ENCODE measurements around the gene PARVA. TPM values are rescaled to one million over a fixed set of nuclear protein-coding genes. Genes with fewer than 3 reads are reported as not detected.

PARVA gene
- total and polyA plus RNA-seq, 4 donors, result 30.4 to 159 (median 93.9) TPM

GRCh38 chr11:12540075-12540680 is 162.8 kb downstream of the PARVA start:
- H3K27me3 ChIP-seq (ENCODE audit: control insufficient read depth in 1 of 2, insufficient read depth in 2 of 2, low read length in 1 of 2), result no peaks in the 10 kb centered on the region
- H3K27ac ChIP-seq (ENCODE audit: low read depth in 1 of 2, low read length in 2 of 2), result no peak overlapping the region
- no peaks in the 10 kb centered on the region for H3K9me3 ChIP-seq (ENCODE audit: control insufficient read depth, low read length)
- H3K36me3 ChIP-seq (ENCODE audit: control insufficient read depth in 1 of 2, insufficient read depth in 2 of 2, low read length in 1 of 2), result no peaks in the 10 kb centered on the region
- DNase-seq (no peak), ATAC-seq (ENCODE audit: low FRiP score) (no peak)
- H3K4me3 ChIP-seq (ENCODE audit: low read length in 2 of 2), result no peak overlapping the region
- intact Hi-C loops (cut with DNase I), result no loop called here
- H3K4me1 ChIP-seq (ENCODE audit: control insufficient read depth in 1 of 2, insufficient read depth in 2 of 2, low read length in 2 of 2), result peaks cover 0 to 4% of the 10 kb centered on the region in 2 donors
- WGBS, 2 donors, result 81 to 91% methylated on average over 5 of the region's 5 CpGs

GRCh38 chr11:12540913-12541582 is 163.7 kb downstream of the PARVA start:
- Histone ChIP-seq H3K27me3 (ENCODE audit: control insufficient read depth in 1 of 2, insufficient read depth in 2 of 2, low read length in 1 of 2) (no peaks in the 10 kb centered on the region), H3K9me3 (ENCODE audit: control insufficient read depth, low read length) (no peaks in the 10 kb centered on the region), H3K27ac (ENCODE audit: low read depth in 1 of 2, low read length in 2 of 2) (peak overlapping the region in 1 of 2 donors; percentile 37), H3K36me3 (ENCODE audit: control insufficient read depth in 1 of 2, insufficient read depth in 2 of 2, low read length in 1 of 2) (no peaks in the 10 kb centered on the region), H3K4me3 (ENCODE audit: low read length in 2 of 2) (no peak overlapping the region), H3K4me1 (ENCODE audit: control insufficient read depth in 1 of 2, insufficient read depth in 2 of 2, low read length in 2 of 2) (peaks cover 0 to 4% of the 10 kb centered on the region in 2 donors)
- peak; percentile 21 for ATAC-seq (ENCODE audit: low FRiP score)
- DNase-seq, result no peak
- WGBS, 2 donors, result 33 to 38% methylated on average over 6 of the region's 6 CpGs
- intact Hi-C loops (cut with DNase I), result no loop called here

DNA sequence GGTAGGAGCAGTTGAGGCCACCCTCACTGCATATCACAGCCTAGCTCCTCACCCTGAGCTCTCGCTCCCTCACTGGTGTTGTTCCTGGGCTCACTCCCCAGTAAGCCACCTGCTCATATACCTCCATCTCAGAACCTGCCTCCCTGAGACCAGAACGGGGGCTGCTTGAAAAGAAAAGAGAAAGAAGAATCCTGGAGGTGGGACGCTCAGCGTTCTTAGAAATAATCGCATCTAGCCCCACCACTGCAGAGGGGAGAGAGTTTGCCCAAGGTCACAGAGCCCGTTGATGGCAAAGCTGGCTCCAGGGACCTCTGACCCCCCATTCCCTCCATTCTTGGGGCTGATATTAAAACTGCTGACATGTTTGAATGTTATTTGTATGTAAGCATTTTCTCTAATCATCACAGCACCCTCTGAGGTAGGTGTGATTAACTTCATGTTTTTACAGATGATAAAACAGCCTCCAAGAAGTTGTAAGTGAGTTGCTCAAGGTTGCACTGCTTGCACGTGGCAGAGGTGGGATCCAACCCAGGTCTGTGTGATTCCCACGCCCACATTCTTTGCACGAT is 164.3 kb downstream of the PARVA start:
- Histone ChIP-seq H3K27me3 (ENCODE audit: control insufficient read depth in 1 of 2, insufficient read depth in 2 of 2, low read length in 1 of 2) (no peaks in the 10 kb centered on the region), H3K27ac (ENCODE audit: low read depth in 1 of 2, low read length in 2 of 2) (no peak overlapping the region), H3K9me3 (ENCODE audit: control insufficient read depth, low read length) (no peaks in the 10 kb centered on the region), H3K4me3 (ENCODE audit: low read length in 2 of 2) (no peak overlapping the region), H3K4me1 (ENCODE audit: control insufficient read depth in 1 of 2, insufficient read depth in 2 of 2, low read length in 2 of 2) (peaks cover 0 to 4% of the 10 kb centered on the region in 2 donors), H3K36me3 (ENCODE audit: control insufficient read depth in 1 of 2, insufficient read depth in 2 of 2, low read length in 1 of 2) (no peaks in the 10 kb centered on the region)
- ATAC-seq (ENCODE audit: low FRiP score) (no peak), DNase-seq (no peak)
- 91 to 92% methylated on average over 9 of the region's 9 CpGs for WGBS, 2 donors
- intact Hi-C loops (cut with DNase I), result no loop called here

DNA sequence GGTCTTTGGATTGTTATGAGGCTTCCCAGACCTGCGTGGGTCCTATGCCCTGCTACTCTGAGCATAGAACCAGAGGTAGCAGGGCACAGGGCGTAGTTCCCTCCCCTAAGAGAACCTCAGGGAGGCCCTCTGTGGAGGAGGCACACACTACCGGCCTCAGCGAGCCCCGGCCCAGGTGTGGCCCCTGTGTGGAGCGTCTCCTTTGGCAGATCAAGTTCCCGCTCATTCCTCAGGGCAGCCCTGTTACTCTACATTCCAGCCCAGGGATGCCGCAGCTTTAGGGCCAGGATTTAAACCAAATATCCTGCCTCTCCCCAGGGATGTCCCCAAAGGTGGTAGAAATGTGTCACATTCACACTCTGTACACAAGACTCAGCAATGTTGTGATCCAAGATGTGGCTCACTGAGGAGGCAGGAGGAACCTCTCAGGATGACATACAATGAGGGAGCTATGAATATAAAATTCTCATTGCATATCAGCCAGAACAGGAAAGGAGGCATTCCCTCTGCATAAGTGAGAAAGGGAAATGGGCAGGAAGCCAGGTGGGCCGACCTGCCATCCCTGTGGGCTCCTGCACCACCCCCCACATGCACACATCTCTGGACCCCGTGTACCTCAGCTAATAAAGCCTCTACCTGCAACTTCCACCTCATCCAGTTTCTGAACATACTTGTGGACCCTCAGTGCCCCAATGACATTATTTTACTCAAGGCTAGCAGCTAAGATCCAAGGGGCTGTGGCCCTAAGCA is 165.0 kb downstream of the PARVA start:
- Histone ChIP-seq H3K9me3 (ENCODE audit: control insufficient read depth, low read length) (no peaks in the 10 kb centered on the region), H3K36me3 (ENCODE audit: control insufficient read depth in 1 of 2, insufficient read depth in 2 of 2, low read length in 1 of 2) (no peaks in the 10 kb centered on the region), H3K27ac (ENCODE audit: low read depth in 1 of 2, low read length in 2 of 2) (no peak overlapping the region), H3K4me1 (ENCODE audit: control insufficient read depth in 1 of 2, insufficient read depth in 2 of 2, low read length in 2 of 2) (peaks cover 0 to 4% of the 10 kb centered on the region in 2 donors), H3K27me3 (ENCODE audit: control insufficient read depth in 1 of 2, insufficient read depth in 2 of 2, low read length in 1 of 2) (no peaks in the 10 kb centered on the region), H3K4me3 (ENCODE audit: low read length in 2 of 2) (no peak overlapping the region)
- DNase-seq (no peak), ATAC-seq (ENCODE audit: low FRiP score) (no peak)
- intact Hi-C loops (cut with DNase I), result no loop called here
- 73 to 76% methylated on average over 10 of the region's 10 CpGs for WGBS, 2 donors

GRCh38 chr11:12543596-12544415 is 166.4 kb downstream of the PARVA start:
- 82 to 86% methylated on average over 9 of the region's 9 CpGs for WGBS, 2 donors
- Histone ChIP-seq H3K27me3 (ENCODE audit: control insufficient read depth in 1 of 2, insufficient read depth in 2 of 2, low read length in 1 of 2) (no peaks in the 10 kb centered on the region), H3K27ac (ENCODE audit: low read depth in 1 of 2, low read length in 2 of 2) (no peak overlapping the region), H3K36me3 (ENCODE audit: control insufficient read depth in 1 of 2, insufficient read depth in 2 of 2, low read length in 1 of 2) (no peaks in the 10 kb centered on the region), H3K4me1 (ENCODE audit: control insufficient read depth in 1 of 2, insufficient read depth in 2 of 2, low read length in 2 of 2) (peaks cover 0 to 4% of the 10 kb centered on the region in 2 donors), H3K9me3 (ENCODE audit: control insufficient read depth, low read length) (no peaks in the 10 kb centered on the region), H3K4me3 (ENCODE audit: low read length in 2 of 2) (no peak overlapping the region)
- DNase-seq (no peak), ATAC-seq (ENCODE audit: low FRiP score) (no peak)
- intact Hi-C loops (cut with DNase I), result no loop called here

DNA sequence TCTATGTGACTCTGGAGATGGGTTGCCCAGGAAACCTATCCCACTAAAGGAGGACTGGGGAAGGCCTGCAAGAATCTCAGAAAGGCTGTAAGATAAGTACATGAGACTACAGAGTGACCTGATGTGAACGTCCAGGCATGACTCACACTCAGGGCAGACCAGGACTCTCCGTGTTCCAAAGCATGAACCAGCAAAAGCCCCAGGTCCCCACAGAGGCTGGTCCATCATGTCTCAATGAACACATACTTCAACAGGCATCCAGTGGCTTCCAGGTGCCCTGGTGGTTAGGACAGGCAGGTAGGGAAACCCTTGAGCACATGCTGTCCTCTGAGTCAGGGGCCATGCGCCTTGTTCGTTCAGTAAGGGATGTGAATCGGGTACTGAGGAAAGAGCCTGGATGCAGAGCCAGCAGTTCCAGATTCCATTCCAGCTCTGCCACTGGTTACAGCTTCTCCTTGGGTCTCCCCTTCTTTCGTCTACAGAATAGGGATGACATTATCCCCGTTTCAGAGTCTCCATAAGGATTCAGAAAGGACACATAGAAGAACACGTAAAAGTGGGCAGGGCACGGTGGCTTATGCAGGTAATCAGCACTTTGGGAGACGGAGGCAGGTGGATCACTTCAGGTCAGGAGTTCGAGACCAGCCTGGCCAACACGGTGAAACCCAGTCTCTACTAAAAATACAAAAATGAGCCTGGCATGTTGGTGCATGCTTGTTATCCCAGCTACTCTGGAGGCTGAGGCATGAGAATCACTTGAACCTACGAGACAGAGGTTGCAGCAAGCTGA is 167.8 kb downstream of the PARVA start:
- intact Hi-C loops (cut with DNase I), result no loop called here
- Histone ChIP-seq H3K27ac (ENCODE audit: low read depth in 1 of 2, low read length in 2 of 2) (no peak overlapping the region), H3K36me3 (ENCODE audit: control insufficient read depth in 1 of 2, insufficient read depth in 2 of 2, low read length in 1 of 2) (no peaks in the 10 kb centered on the region), H3K4me1 (ENCODE audit: control insufficient read depth in 1 of 2, insufficient read depth in 2 of 2, low read length in 2 of 2) (peaks cover 0 to 4% of the 10 kb centered on the region in 2 donors), H3K4me3 (ENCODE audit: low read length in 2 of 2) (no peak overlapping the region), H3K9me3 (ENCODE audit: control insufficient read depth, low read length) (no peaks in the 10 kb centered on the region), H3K27me3 (ENCODE audit: control insufficient read depth in 1 of 2, insufficient read depth in 2 of 2, low read length in 1 of 2) (no peaks in the 10 kb centered on the region)
- no peak for ATAC-seq (ENCODE audit: low FRiP score)
- no peak for DNase-seq
- WGBS, 2 donors, result 84 to 87% methylated on average over 13 of the region's 13 CpGs

DNA sequence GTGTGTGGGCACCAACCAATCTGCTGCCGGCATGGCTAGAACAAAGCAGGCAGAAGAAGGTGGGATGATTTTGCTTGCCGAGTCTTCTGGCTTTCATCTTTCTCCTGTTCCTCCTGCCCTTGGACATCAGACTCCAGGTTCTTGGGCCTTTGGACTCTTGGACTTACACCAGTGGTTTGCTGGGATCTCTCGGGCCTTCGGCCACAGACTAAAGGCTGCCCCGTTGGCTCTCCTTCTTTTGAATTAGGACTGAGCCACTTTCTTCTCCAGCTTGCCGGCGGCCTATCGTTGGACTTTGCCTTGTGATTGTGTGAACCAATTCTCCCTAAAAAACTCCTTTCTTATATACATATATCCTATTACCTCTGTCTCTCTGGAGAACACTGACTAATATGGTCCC is 168.8 kb downstream of the PARVA start:
- WGBS, 2 donors, result 96 to 97% methylated on average over 8 of the region's 8 CpGs
- Histone ChIP-seq H3K4me1 (ENCODE audit: control insufficient read depth in 1 of 2, insufficient read depth in 2 of 2, low read length in 2 of 2) (no peaks in the 10 kb centered on the region), H3K27ac (ENCODE audit: low read depth in 1 of 2, low read length in 2 of 2) (no peak overlapping the region), H3K4me3 (ENCODE audit: low read length in 2 of 2) (no peak overlapping the region), H3K27me3 (ENCODE audit: control insufficient read depth in 1 of 2, insufficient read depth in 2 of 2, low read length in 1 of 2) (no peaks in the 10 kb centered on the region), H3K36me3 (ENCODE audit: control insufficient read depth in 1 of 2, insufficient read depth in 2 of 2, low read length in 1 of 2) (no peaks in the 10 kb centered on the region), H3K9me3 (ENCODE audit: control insufficient read depth, low read length) (no peaks in the 10 kb centered on the region)
- intact Hi-C loops (cut with DNase I), result no loop called here
- no peak for ATAC-seq (ENCODE audit: low FRiP score)
- no peak for DNase-seq

- intact Hi-C loops (cut with DNase I), result no loop called here
- Histone ChIP-seq H3K27me3 (ENCODE audit: control insufficient read depth in 1 of 2, insufficient read depth in 2 of 2, low read length in 1 of 2) (no peaks in the 10 kb centered on the region), H3K9me3 (ENCODE audit: control insufficient read depth, low read length) (no peaks in the 10 kb centered on the region), H3K4me3 (ENCODE audit: low read length in 2 of 2) (no peak overlapping the region), H3K27ac (ENCODE audit: low read depth in 1 of 2, low read length in 2 of 2) (no peak overlapping the region), H3K4me1 (ENCODE audit: control insufficient read depth in 1 of 2, insufficient read depth in 2 of 2, low read length in 2 of 2) (no peaks in the 10 kb centered on the region), H3K36me3 (ENCODE audit: control insufficient read depth in 1 of 2, insufficient read depth in 2 of 2, low read length in 1 of 2) (no peaks in the 10 kb centered on the region)
- DNase-seq (no peak), ATAC-seq (ENCODE audit: low FRiP score) (no peak)
- WGBS, 2 donors, result 95 to 98% methylated on average over 5 of the region's 5 CpGs
Observed at GRCh38 chr11:12546660-12547059, 169.3 kb downstream of the PARVA start.
